ENCODE data around the gene SMG1.

SMG1 gene

GRCh38 chr16:18855196-18855595 is 71.0 kb downstream of the SMG1 start:
- no peaks in the 10 kb centered on the region for H3K9me2 ChIP-seq (replicated peaks; ENCODE audit: control insufficient read depth, low read length)
- H3K27ac ChIP-seq (ENCODE audit: low read depth, low read length), result no peak overlapping the region
- H3K4me3 ChIP-seq (ENCODE audit: low read length), result no peak overlapping the region
- no peaks in the 10 kb centered on the region for H3F3A ChIP-seq (ENCODE audit: control insufficient read depth, insufficient read depth)
- H3K9me3 ChIP-seq (ENCODE audit: control insufficient read depth, insufficient read depth, low read length), result no peaks in the 10 kb centered on the region
- H4K20me1 ChIP-seq (ENCODE audit: control insufficient read depth, insufficient read depth, low read depth, low read length), result no peaks in the 10 kb centered on the region
- peaks cover 78% of the 10 kb centered on the region for H3K36me3 ChIP-seq (ENCODE audit: control insufficient read depth, low read length)
- H3K4me2 ChIP-seq (ENCODE audit: low read length), result no peak overlapping the region
- no peaks in the 10 kb centered on the region for H3K27me3 ChIP-seq (ENCODE audit: control insufficient read depth, low read length)
- H3K79me2 ChIP-seq (ENCODE audit: control insufficient read depth, low read length), result no peaks in the 10 kb centered on the region
- no peaks in the 10 kb centered on the region for H3K4me1 ChIP-seq (ENCODE audit: control insufficient read depth, low read length)
- TF ChIP-seq EZH2phosphoT487 (IDR thresholded peaks at IDR 0.05; ENCODE audit: borderline replicate concordance, low read length) (no peak), CTCF (IDR thresholded peaks at IDR 0.05; ENCODE audit: low read depth, low read length, poor library complexity, severe bottlenecking) (no peak)

- Histone ChIP-seq H4K20me1 (ENCODE audit: control insufficient read depth, insufficient read depth, low read depth, low read length) (no peaks in the 10 kb centered on the region), H3K36me3 (ENCODE audit: control insufficient read depth, low read length) (peaks cover 89% of the 10 kb centered on the region), H3K9me2 (replicated peaks; ENCODE audit: control insufficient read depth, low read length) (no peaks in the 10 kb centered on the region), H3K79me2 (ENCODE audit: control insufficient read depth, low read length) (0 out of 2 replicates have a peak, but pooled peaks cover 2% of the 10 kb centered on the region), H3K9me3 (ENCODE audit: control insufficient read depth, insufficient read depth, low read length) (no peaks in the 10 kb centered on the region), H3K27ac (ENCODE audit: low read depth, low read length) (no peak overlapping the region), H3K27me3 (ENCODE audit: control insufficient read depth, low read length) (no peaks in the 10 kb centered on the region), H3K4me1 (ENCODE audit: control insufficient read depth, low read length) (no peaks in the 10 kb centered on the region), H3K4me2 (ENCODE audit: low read length) (no peak overlapping the region), H3K4me3 (ENCODE audit: low read length) (no peak overlapping the region), H3F3A (ENCODE audit: control insufficient read depth, insufficient read depth) (no peaks in the 10 kb centered on the region)
- no peak for TF ChIP-seq CTCF (IDR thresholded peaks at IDR 0.05; ENCODE audit: low read depth, low read length, poor library complexity, severe bottlenecking)
- no peak for TF ChIP-seq EZH2phosphoT487 (IDR thresholded peaks at IDR 0.05; ENCODE audit: borderline replicate concordance, low read length)
Observed at GRCh38 chr16:18853694-18854093, 72.5 kb downstream of the SMG1 start.

- Histone ChIP-seq H3K4me3 (ENCODE audit: low read length) (no peak overlapping the region), H3K79me2 (ENCODE audit: control insufficient read depth, low read length) (0 out of 2 replicates have a peak, but pooled peaks cover 2% of the 10 kb centered on the region), H3K4me1 (ENCODE audit: control insufficient read depth, low read length) (no peaks in the 10 kb centered on the region), H3K4me2 (ENCODE audit: low read length) (no peak overlapping the region), H3K9me2 (replicated peaks; ENCODE audit: control insufficient read depth, low read length) (no peaks in the 10 kb centered on the region), H4K20me1 (ENCODE audit: control insufficient read depth, insufficient read depth, low read depth, low read length) (no peaks in the 10 kb centered on the region), H3K27me3 (ENCODE audit: control insufficient read depth, low read length) (no peaks in the 10 kb centered on the region), H3K36me3 (ENCODE audit: control insufficient read depth, low read length) (peaks cover 94% of the 10 kb centered on the region), H3K27ac (ENCODE audit: low read depth, low read length) (no peak overlapping the region), H3K9me3 (ENCODE audit: control insufficient read depth, insufficient read depth, low read length) (no peaks in the 10 kb centered on the region), H3F3A (ENCODE audit: control insufficient read depth, insufficient read depth) (no peaks in the 10 kb centered on the region)
- TF ChIP-seq CTCF (IDR thresholded peaks at IDR 0.05; ENCODE audit: low read depth, low read length, poor library complexity, severe bottlenecking), result no peak
- TF ChIP-seq EZH2phosphoT487 (IDR thresholded peaks at IDR 0.05; ENCODE audit: borderline replicate concordance, low read length), result no peak
Observed at GRCh38 chr16:18852647-18853046, 73.6 kb downstream of the SMG1 start.

All from DOHH2 (cell line).